K562 (cell line): Measurements from ENCODE around the gene XPO1. TPM values are rescaled to one million over a fixed set of nuclear protein-coding genes. Genes with fewer than 3 reads are reported as not detected.
A peak's percentile ranks its signal among the peaks of the same experiment; 100 is the strongest.

ENCODE experiments used
- ARID2 ChIP-seq: fragments of 450-650 bp; IDR thresholded peaks from 2 replicates; pipeline ENCODE4 v1.6.1; 2017; ENCODE audit warnings: antibody characterized with exemption, mild to moderate bottlenecking
- CREM ChIP-seq: IDR thresholded peaks from 2 replicates; pipeline ENCODE4 v1.6.1; 2014; ENCODE audit warnings: antibody characterized with exemption, low read depth
- HDAC2 ChIP-seq: fragments of 450-650 bp; IDR thresholded peaks from 2 replicates; pipeline ENCODE4 v1.6.1; 2016; ENCODE audit warnings: mild to moderate bottlenecking
- HDAC3 ChIP-seq: fragments of 450-650 bp; IDR thresholded peaks from 2 replicates; pipeline ENCODE4 v1.6.1; 2018; ENCODE audit warnings: borderline replicate concordance, mild to moderate bottlenecking, moderate library complexity; ENCODE audit not compliant: partially characterized antibody
- HNRNPL ChIP-seq: fragments of 200-400 bp; formaldehyde crosslinking; IDR thresholded peaks from 2 replicates; pipeline ENCODE4 v1.6.1; 2017; ENCODE audit warnings: low read depth, mild to moderate bottlenecking, low read length
- HOXB6 ChIP-seq: fragments of 250-450 bp; sonication (Bioruptor Pico); IDR thresholded peaks from 2 replicates; pipeline ENCODE4 v1.5.1; 2022; ENCODE audit warnings: mild to moderate bottlenecking, borderline replicate concordance
- ILF3 ChIP-seq: fragments of 450-650 bp; IDR thresholded peaks from 2 replicates; pipeline ENCODE4 v1.6.1; 2018; ENCODE audit warnings: antibody characterized with exemption, mild to moderate bottlenecking, moderate library complexity, borderline replicate concordance
- KAT2B ChIP-seq: IDR thresholded peaks from one replicate; pipeline ENCODE4 v1.6.1; 2012; ENCODE audit warnings: low read depth, mild to moderate bottlenecking, control low read depth, inconsistent platforms, low read length, moderate library complexity
- MTA2 ChIP-seq: fragments of 450-650 bp; IDR thresholded peaks from 2 replicates; pipeline ENCODE4 v1.6.1; 2016; ENCODE audit warnings: low read depth
- NFE2L1 ChIP-seq: fragments of 450-650 bp; IDR thresholded peaks from 2 replicates; pipeline ENCODE4 v1.6.1; 2016; ENCODE audit warnings: missing genetic modification characterization, low read depth, mild to moderate bottlenecking, missing compliant biosample characterization, moderate library complexity, borderline replicate concordance
- NFRKB ChIP-seq: fragments of 450-650 bp; IDR thresholded peaks from 2 replicates; pipeline ENCODE4 v1.6.1; 2016; ENCODE audit warnings: low read depth
- NR3C1 ChIP-seq: sonication (generic); formaldehyde crosslinking; IDR thresholded peaks from 2 replicates; pipeline ENCODE4 v1.8.1; 2022; ENCODE audit warnings: missing genetic modification reagents
- SMARCA5 ChIP-seq: fragments of 450-650 bp; IDR thresholded peaks from 2 replicates; pipeline ENCODE4 v1.6.1; 2016
- SREBF1 ChIP-seq: fragments of 150-350 bp; IDR thresholded peaks from 2 replicates; pipeline ENCODE4 v1.6.1; 2014; ENCODE audit warnings: antibody characterized with exemption, low read depth, low read length, borderline replicate concordance
- SRSF1 ChIP-seq: fragments of 200-400 bp; formaldehyde crosslinking; IDR thresholded peaks from 2 replicates; pipeline ENCODE4 v1.6.1; 2017; ENCODE audit warnings: mild to moderate bottlenecking, low read depth, low read length, moderate library complexity
- TBP ChIP-seq: optimal IDR thresholded peaks from 2 replicates; pipeline ENCODE3; 2011; ENCODE audit warnings: low read depth, low read length, improper control_type of control experiment
- ZNF224 ChIP-seq: sonication (generic); formaldehyde crosslinking; IDR thresholded peaks from 2 replicates; pipeline ENCODE4 v1.8.0; 2022; ENCODE audit warnings: mild to moderate bottlenecking, missing genetic modification reagents
- ZNF384 ChIP-seq: IDR thresholded peaks from 2 replicates; pipeline ENCODE4 v1.6.1; 2012; ENCODE audit warnings: low read depth, low read length, improper control_type of control experiment
- ZNF408 ChIP-seq: fragments of 250-450 bp; sonication (Bioruptor Pico); IDR thresholded peaks from 2 replicates; pipeline ENCODE4 v1.4.0; 2020; ENCODE audit warnings: low read depth, mild to moderate bottlenecking, moderate library complexity
- ZNF57 ChIP-seq: fragments of 450-650 bp; formaldehyde crosslinking; IDR thresholded peaks from 2 replicates; pipeline ENCODE4 v1.4.0; 2020; ENCODE audit warnings: mild to moderate bottlenecking, moderate library complexity
- ZNF695 ChIP-seq: fragments of 450-650 bp; formaldehyde crosslinking; IDR thresholded peaks from 2 replicates; pipeline ENCODE4 v1.4.0; 2020; ENCODE audit warnings: mild to moderate bottlenecking, moderate library complexity
- polyA plus RNA-seq, 8 experiments: library from polyadenylated mRNA; depleted of rRNA in 4 of 8; stranded (reverse) in 5 of 8; unstranded in 3 of 8; fragments of >200 nt; fragmentation: Nextera tagmentation in 2 of 8; fragmentation: Illumina TruSeq in 1 of 8; extraction: Ambion mirVana in 2 of 8; extraction: Trizol in 1 of 8; gene quantifications; 2 replicates each; pipeline versions ENCODE4 v1.2.1 to v1.2.3, GENCODE V29; 2011 to 2014; ENCODE audit warnings: inconsistent platforms in 1 of 8, missing spikeins in 1 of 8
- total RNA-seq, 7 experiments: library from RNA; depleted of rRNA in 6 of 7; stranded (reverse); fragments of >200 nt in 6 of 7; fragmentation: Illumina TruSeq in 2 of 7; extraction: Trizol in 2 of 7; gene quantifications; 2 replicates each; pipeline versions ENCODE4 v1.2.1 to v1.2.3, GENCODE V29; 2011 to 2021; ENCODE audit warnings: low replicate concordance in 1 of 7
- TF ChIP-seq, protein P1 (sequence below): fragments of 250-450 bp; sonication (Bioruptor Pico); IDR thresholded peaks from 2 replicates; pipeline ENCODE4 v1.5.0; 2022; ENCODE audit warnings: mild to moderate bottlenecking
- TF ChIP-seq, protein P2 (sequence below): fragments of 450-650 bp; IDR thresholded peaks from 2 replicates; pipeline ENCODE4 v1.6.1; 2017; ENCODE audit warnings: antibody characterized with exemption
- TF ChIP-seq, protein P3 (sequence below), 2 experiments: fragments of 250-450 bp in 1 of 2; fragments of 450-650 bp in 1 of 2; sonication (Bioruptor Pico) in 1 of 2; IDR thresholded peaks; 2 replicates each; pipeline versions ENCODE4 v1.6.1 to v1.8.0; 2016 to 2021; ENCODE audit warnings: mild to moderate bottlenecking in 2 of 2, moderate library complexity in 2 of 2, missing compliant biosample characterization in 1 of 2, missing genetic modification characterization in 1 of 2
- TF ChIP-seq, protein P4 (sequence below): fragments of 450-650 bp; IDR thresholded peaks from 2 replicates; pipeline ENCODE4 v1.6.1; 2017; ENCODE audit warnings: mild to moderate bottlenecking, moderate library complexity

The XPO1 gene
- total and polyA plus RNA-seq, 9 of the 15 experiments (the other 6 are each of a cell fraction or from before 2014, with no cell fraction given) = 86.2 to 307 (median 216) TPM

GRCh38 chr2:61538920-61539520 is 864 bp upstream of the XPO1 start (continued):
- TF ChIP-seq NFE2L1 (tag) (no peak), ZNF408 (CRISPR knock-in tag) (no peak), NR3C1 (CRISPR knock-in tag) (no peak), ZNF57 (CRISPR knock-in tag) (no peak), SMARCA5 (no peak), HDAC2 (no peak; the same call in 1 of the 2 replicates), ZNF384 (no peak), MTA2 (no peak), CREM (no peak), ZNF695 (CRISPR knock-in tag) (no peak), HDAC3 (no peak), HOXB6 (CRISPR knock-in tag) (no peak), KAT2B (no peak), SREBF1 (no peak), NFRKB (peak; percentile 62; the same call in 1 of the 2 replicates), ILF3 (no peak), SRSF1 (no peak), ZNF224 (CRISPR knock-in tag) (no peak), ARID2 (no peak), HNRNPL (no peak), TBP (no peak)
- TF ChIP-seq, protein P1, sequence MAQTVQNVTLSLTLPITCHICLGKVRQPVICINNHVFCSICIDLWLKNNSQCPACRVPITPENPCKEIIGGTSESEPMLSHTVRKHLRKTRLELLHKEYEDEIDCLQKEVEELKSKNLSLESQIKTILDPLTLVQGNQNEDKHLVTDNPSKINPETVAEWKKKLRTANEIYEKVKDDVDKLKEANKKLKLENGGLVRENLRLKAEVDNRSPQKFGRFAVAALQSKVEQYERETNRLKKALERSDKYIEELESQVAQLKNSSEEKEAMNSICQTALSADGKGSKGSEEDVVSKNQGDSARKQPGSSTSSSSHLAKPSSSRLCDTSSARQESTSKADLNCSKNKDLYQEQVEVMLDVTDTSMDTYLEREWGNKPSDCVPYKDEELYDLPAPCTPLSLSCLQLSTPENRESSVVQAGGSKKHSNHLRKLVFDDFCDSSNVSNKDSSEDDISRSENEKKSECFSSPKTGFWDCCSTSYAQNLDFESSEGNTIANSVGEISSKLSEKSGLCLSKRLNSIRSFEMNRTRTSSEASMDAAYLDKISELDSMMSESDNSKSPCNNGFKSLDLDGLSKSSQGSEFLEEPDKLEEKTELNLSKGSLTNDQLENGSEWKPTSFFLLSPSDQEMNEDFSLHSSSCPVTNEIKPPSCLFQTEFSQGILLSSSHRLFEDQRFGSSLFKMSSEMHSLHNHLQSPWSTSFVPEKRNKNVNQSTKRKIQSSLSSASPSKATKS (CRISPR knock-in tag) = no peak
- TF ChIP-seq, protein P2, sequence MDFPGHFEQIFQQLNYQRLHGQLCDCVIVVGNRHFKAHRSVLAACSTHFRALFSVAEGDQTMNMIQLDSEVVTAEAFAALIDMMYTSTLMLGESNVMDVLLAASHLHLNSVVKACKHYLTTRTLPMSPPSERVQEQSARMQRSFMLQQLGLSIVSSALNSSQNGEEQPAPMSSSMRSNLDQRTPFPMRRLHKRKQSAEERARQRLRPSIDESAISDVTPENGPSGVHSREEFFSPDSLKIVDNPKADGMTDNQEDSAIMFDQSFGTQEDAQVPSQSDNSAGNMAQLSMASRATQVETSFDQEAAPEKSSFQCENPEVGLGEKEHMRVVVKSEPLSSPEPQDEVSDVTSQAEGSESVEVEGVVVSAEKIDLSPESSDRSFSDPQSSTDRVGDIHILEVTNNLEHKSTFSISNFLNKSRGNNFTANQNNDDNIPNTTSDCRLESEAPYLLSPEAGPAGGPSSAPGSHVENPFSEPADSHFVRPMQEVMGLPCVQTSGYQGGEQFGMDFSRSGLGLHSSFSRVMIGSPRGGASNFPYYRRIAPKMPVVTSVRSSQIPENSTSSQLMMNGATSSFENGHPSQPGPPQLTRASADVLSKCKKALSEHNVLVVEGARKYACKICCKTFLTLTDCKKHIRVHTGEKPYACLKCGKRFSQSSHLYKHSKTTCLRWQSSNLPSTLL = no peak
- TF ChIP-seq, protein P3, sequence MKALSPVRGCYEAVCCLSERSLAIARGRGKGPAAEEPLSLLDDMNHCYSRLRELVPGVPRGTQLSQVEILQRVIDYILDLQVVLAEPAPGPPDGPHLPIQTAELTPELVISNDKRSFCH (CRISPR knock-in tag; IDR thresholded peaks at IDR 0.05) = 0 out of 2 replicates have a peak, but pooled peaks have one; percentile 38
- TF ChIP-seq, protein P3 (tag; IDR thresholded peaks at IDR 0.05) = peak; percentile 58; the same call in 1 of the 2 replicates
- TF ChIP-seq, protein P4, sequence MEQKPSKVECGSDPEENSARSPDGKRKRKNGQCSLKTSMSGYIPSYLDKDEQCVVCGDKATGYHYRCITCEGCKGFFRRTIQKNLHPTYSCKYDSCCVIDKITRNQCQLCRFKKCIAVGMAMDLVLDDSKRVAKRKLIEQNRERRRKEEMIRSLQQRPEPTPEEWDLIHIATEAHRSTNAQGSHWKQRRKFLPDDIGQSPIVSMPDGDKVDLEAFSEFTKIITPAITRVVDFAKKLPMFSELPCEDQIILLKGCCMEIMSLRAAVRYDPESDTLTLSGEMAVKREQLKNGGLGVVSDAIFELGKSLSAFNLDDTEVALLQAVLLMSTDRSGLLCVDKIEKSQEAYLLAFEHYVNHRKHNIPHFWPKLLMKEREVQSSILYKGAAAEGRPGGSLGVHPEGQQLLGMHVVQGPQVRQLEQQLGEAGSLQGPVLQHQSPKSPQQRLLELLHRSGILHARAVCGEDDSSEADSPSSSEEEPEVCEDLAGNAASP = no peak
